ENCODE data around the gene PPFIA4. TPM values are rescaled to one million over a fixed set of nuclear protein-coding genes. Genes with fewer than 3 reads are reported as not detected.

Gene PPFIA4
- total and polyA plus RNA-seq, 2 donors (not counting 3 experiments of a cell fraction or from before 2014, with no cell fraction given) = 0.17 to 0.22 TPM

GRCh38 chr1:202987922-202988583 lies 38.2 kb upstream of the PPFIA4 start:
- Histone ChIP-seq H3K4me2 (ENCODE audit: insufficient read depth, low read length) (no peak overlapping the region), H3K36me3 (ENCODE audit: control insufficient read depth in 2 of 2, extremely low read depth in 1 of 2, insufficient read depth in 2 of 2, low read length in 2 of 2) (no peaks in the 10 kb centered on the region), H3K79me2 (ENCODE audit: control insufficient read depth, insufficient read depth, low read length) (no peaks in the 10 kb centered on the region), H2AFZ (ENCODE audit: low read depth, low read length) (no peak overlapping the region), H3K27ac (ENCODE audit: insufficient read depth, low read depth, low read length) (no peak overlapping the region), H3K4me1 (ENCODE audit: control insufficient read depth, extremely low read depth, insufficient read depth, low read length) (no peaks in the 10 kb centered on the region), H3K9ac (replicated peaks; ENCODE audit: extremely low read depth, insufficient read depth, low read length) (no peak overlapping the region), H3K27me3 (ENCODE audit: control insufficient read depth in 2 of 2, insufficient read depth in 2 of 2, low read length in 2 of 2) (peaks cover 9 to 31% of the 10 kb centered on the region in 2 experiments), H3K9me3 (replicated peaks; ENCODE audit: control insufficient read depth, insufficient read depth, low read length) (no peaks in the 10 kb centered on the region), H4K20me1 (replicated peaks; ENCODE audit: control insufficient read depth, extremely low read depth, insufficient read depth, low read length) (no peaks in the 10 kb centered on the region), H3K9me1 (replicated peaks; ENCODE audit: control insufficient read depth, extremely low read depth, insufficient read depth, low read length) (no peaks in the 10 kb centered on the region), H3K4me3 (replicated peaks in 1 of 3; ENCODE audit: insufficient read depth in 1 of 3, low read depth in 1 of 3, low read length in 3 of 3) (no peak overlapping the region)
- dilution Hi-C loops (cut with MboI; ENCODE audit: extremely low pct_ligation_motif_present, low sequenced_read_pairs) = no loop called here
- TF ChIP-seq POLR2A (IDR thresholded peaks at IDR 0.05; ENCODE audit: low read depth, low read length) (no peak), FOS (IDR thresholded peaks at IDR 0.05; ENCODE audit: borderline replicate concordance, insufficient read depth, low read length) (no peak), JUN (IDR thresholded peaks at IDR 0.05; ENCODE audit: borderline replicate concordance, insufficient read depth, insufficient read length, low read depth) (no peak), CTCF (IDR thresholded peaks at IDR 0.05; ENCODE audit: extremely low read depth in 1 of 2, insufficient read depth in 1 of 2, low read depth in 1 of 2, low read length in 2 of 2) (no peak), MYC (IDR thresholded peaks at IDR 0.05; ENCODE audit: low read depth, low read length) (no peak), MAX (IDR thresholded peaks at IDR 0.05; ENCODE audit: insufficient read depth, insufficient read length) (no peak), POLR2AphosphoS5 (IDR thresholded peaks at IDR 0.05; ENCODE audit: insufficient read depth, low read depth, low read length) (no peak), GATA2 (IDR thresholded peaks at IDR 0.05; ENCODE audit: insufficient read depth, insufficient read length, low read depth, low read length) (no peak)
- ChIA-PET POLR2A (no interaction called here), CTCF (interaction anchor here (0.6 to 1.6 kb wide), 3 partner anchors 207 to 317 kb away, joined by 3 to 5 read pairs (median 4); no protein-coding TSS in a partner anchor)
- FAIRE-seq (no peak), DNase-seq (ENCODE audit: low read depth, low spot score) (no peak)
- intact Hi-C loops (cut with micrococcal nuclease) = no loop called here
- no TSS peak for BruUV-seq (replicated peaks)

All from endothelial cell of umbilical vein (primary cell).